Epithelial cell of umbilical artery (primary cell): Measurements from ENCODE around the gene THOC7. TPM values are rescaled to one million over a fixed set of nuclear protein-coding genes. Genes with fewer than 3 reads are reported as not detected.

Experiments used
- total RNA-seq: library from RNA; depleted of rRNA; stranded (reverse); fragments of >200 nt; gene quantifications from 2 replicates; pipeline ENCODE4 v1.2.3, GENCODE V29; 2014

THOC7 gene
- 43.5 and 71.7 TPM in 2 replicates for total RNA-seq

DNA sequence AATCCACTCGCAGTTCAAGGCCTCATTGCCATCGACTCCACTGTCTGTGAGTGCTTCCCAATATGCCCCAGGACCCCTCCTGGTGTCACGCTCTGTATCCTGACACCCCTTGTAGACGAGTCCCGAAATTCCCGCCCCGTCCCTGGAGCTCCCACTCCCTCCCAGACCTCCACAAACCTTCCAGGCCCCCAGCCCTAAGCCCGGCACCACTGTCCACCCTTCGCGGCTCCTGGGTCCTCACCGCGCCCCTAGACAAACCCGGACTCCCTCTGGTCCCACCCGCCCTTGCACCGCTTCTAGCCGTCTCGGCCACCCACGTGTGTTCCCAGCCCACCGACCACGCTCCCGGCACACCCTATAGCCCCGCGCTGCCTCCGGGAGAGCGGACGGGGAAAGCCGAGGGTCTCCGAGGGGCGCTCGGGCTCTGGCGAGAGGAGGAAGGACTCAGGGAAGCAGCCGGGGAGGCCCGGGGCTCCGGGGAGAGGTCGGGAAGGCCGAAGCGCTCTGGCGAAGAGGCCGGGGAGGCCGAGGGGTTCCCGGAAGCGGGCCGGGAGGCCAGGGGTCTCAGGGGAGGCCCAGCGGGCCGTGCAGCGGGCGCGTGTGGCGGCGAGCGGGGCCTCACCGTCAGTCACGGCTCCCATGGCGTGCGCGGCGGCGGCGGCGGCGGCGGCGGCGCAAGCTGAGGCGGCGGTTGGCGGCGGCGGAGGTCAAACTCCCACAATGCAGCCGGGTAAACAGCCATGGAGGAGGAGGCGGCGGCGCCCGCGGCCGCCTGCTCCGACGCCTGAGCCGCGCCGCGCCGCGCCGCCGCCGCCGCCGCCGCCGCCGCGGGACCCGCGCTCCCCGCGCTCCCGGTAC is at the start of gene THOC7, which contains the start of gene ATXN7:
Gene THOC7 (minus strand): TSS at position 656 of the 858 bp plus-strand sequence. CDS start 15 bp downstream, at position 641.
Gene ATXN7 (plus strand): TSS at position 718 of the 858 bp plus-strand sequence. CDS start 48,732 bp downstream, outside the sequence.

DNA sequence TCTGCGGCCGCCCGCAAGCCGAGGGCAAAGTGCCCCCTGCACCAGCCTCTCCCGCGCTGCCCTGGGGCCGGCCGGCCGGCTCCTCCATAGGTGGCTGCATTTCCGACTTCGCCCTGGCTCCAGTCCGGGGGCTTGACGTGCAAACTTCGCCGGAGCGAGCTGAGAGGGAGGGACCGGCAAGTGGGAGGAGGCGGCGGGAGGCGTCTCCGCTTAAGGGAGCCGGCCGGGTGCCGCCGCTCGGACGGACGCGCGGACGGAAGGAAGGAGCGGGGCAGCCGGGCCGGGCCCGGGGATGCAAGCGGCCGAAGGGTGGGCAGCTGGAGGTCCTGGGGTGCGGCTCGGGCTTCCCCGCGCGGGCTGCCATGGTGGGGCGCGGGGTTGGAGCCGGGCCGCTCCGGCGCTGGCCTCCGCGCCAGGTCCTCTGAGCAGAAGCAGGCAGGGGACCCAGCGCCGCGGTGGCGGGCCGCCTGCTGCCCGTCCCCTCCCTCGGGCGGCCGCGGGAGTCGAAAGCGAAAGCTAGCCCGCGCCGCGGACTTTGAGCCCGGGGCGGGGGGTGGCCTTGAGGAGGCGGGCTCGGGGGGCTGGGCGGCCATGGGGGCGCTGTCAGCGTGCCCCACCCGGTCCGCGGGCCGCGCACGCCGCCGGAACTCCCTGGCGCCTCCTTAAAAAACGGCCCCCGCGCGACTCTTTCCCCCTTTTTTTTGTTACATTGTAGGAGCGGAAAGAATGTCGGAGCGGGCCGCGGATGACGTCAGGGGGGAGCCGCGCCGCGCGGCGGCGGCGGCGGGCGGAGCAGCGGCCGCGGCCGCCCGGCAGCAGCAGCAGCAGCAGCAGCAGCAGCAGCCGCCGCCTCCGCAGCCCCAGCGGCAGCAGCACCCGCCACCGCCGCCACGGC is 48.5 kb upstream of the THOC7 start, which contains the start of gene SCAANT1:
Gene SCAANT1 (minus strand): TSS at position 511 of the 895 bp plus-strand sequence.

DNA sequence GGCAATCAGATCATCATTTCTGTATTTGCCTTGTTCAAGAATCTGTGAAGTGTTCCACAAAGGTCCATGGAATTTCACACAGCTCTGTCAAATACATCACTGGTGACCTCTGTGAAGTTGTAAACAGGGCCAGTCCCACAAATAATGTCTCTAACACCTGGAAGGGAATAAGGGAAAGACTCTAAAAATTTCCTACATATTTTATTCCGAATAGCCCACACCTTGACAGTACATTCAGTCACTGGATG is 44.5 kb downstream of the THOC7 start, which contains the start of gene C3orf49:
Gene C3orf49 (plus strand): TSS at position 149 of the 248 bp plus-strand sequence. CDS start 173 bp downstream, outside the sequence.

Other genes with a start within 250 kb of the THOC7 start
- gene SNTN, start 211.1 kb downstream of the THOC7 start, total RNA-seq: not detected in 2 replicates
- not detected in 2 replicates for gene C3orf49, start 44.5 kb downstream of the THOC7 start, total RNA-seq
- gene ATXN7, start 62 bp upstream of the THOC7 start, total RNA-seq: 5.8 and 13.4 TPM in 2 replicates
- gene SCAANT1, start 48.6 kb upstream of the THOC7 start, total RNA-seq: not detected in 2 replicates
- gene PSMD6, start 159.7 kb upstream of the THOC7 start, total RNA-seq: 125 and 150 TPM in 2 replicates